GM19455 (cell line): Measurements from ENCODE around the gene M1AP.
"Not testable (repeated sequence)": the region's sequence is repeated elsewhere in the genome, so short reads cannot be mapped to it uniquely, and the experiment has no call there.

Experiments used
- ATAC-seq: cut with Tn5 transposase; IDR thresholded peaks from one replicate; pipeline ENCODE4 v1.9.1; 2021; ENCODE audit not compliant: unreplicated experiment

The M1AP gene

DNA sequence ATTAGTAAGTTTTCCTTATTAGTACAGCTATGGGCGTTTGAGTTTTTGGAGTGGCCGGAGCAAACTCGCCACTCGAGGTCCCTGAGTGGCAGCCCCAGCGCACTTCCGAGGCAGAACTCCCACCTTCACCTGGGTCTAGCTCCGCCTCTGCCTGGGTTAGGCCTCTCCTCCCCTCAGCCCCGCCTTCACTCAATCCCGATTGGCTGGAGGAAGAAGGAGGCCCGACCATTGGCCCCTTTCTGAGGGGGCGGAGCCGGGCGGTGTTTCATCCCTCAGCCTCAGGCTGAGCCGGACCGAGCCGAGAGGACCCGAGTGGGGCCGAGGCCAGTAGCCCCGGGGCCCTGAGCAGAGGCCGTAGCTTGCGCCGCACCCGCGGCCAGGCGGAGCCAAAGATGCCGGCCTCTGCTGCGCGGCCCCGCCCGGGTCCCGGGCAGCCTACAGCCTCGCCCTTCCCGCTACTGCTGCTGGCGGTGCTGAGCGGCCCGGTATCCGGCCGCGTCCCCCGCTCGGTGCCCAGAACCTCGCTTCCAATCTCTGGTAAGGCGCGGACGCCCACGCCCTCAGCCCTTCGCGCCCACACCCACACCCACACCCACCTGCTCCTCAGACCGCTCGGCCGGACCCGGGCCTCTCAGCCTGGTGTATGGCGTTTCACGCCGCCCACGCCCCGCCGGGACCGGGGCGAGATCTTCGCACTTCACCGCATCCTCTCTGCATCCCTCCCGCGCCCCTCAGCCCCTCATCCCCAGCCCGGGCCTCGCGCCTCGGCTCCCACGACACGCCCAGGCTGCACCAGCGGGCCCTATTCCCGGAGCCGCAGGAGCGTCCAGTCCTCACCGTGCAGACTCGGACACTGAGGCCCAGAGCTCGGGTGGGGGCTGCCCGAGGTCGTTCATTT lies 6.1 kb upstream of the M1AP start, which contains the start of gene SEMA4F:
SEMA4F (plus strand) TSS at position 263 of the 898 bp plus-strand sequence; CDS start at position 393, 130 bp downstream.
- ATAC-seq = peak; percentile 99

GRCh38 chr2:74653589-74653984 lies 5.5 kb upstream of the M1AP start:
- ATAC-seq = peak; percentile 27

- no peak for ATAC-seq
Measured at GRCh38 chr2:74646834-74647482, 1.2 kb downstream of the M1AP start.

DNA sequence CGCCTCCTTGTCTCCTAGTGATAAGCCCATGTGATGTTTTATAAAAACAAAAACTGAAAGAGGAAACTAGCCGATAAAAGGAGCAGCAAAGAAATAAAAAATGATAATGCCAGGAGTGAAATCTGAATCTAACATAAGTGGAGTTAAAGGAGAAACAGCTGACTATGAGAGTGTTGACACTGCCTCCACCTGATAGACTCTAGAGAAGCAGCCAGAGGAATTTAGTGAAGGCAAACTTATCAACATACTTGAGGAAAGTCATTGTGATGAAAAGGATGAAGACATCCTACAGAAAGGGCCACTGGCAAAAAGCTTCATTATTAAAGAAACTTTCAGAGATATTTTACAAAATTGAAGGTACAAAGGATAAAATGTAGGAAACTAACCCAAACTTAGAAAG lies 1.9 kb downstream of the M1AP start:
- no peak for ATAC-seq

DNA sequence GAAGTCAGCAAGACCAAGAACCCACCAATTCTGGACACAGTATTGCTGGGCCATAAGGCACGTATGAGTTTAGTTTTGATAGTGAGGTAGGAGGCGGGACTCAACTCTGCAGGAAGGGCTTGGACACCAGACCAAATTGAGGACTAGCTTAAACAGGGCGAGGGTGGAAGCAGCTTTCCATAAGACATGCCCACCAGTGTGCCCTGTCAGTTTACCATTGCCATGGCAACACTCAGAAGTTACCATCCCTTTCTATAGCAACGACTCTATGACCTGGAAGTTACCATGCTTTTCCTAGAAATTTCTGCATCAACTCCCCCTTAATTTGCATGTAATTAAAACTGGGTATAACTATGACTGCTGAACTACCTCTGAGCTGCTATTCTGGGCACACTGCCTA lies 2.8 kb downstream of the M1AP start:
- ATAC-seq = no peak

- ATAC-seq = no peak
Measured at GRCh38 chr2:74639550-74639949, 8.6 kb downstream of the M1AP start.

- no peak for ATAC-seq
Measured at GRCh38 chr2:74632939-74633312, 15.2 kb downstream of the M1AP start.

GRCh38 chr2:74632209-74632938 lies 15.8 kb downstream of the M1AP start:
- no peak for ATAC-seq

- ATAC-seq = not testable (repeated sequence)
Measured at GRCh38 chr2:74630454-74630853, 17.7 kb downstream of the M1AP start.

- no peak for ATAC-seq
Measured at GRCh38 chr2:74628538-74629105, 19.5 kb downstream of the M1AP start.

GRCh38 chr2:74625658-74626425 lies 22.3 kb downstream of the M1AP start:
- ATAC-seq = no peak

GRCh38 chr2:74620671-74621070 lies 27.5 kb downstream of the M1AP start:
- ATAC-seq = no peak

DNA sequence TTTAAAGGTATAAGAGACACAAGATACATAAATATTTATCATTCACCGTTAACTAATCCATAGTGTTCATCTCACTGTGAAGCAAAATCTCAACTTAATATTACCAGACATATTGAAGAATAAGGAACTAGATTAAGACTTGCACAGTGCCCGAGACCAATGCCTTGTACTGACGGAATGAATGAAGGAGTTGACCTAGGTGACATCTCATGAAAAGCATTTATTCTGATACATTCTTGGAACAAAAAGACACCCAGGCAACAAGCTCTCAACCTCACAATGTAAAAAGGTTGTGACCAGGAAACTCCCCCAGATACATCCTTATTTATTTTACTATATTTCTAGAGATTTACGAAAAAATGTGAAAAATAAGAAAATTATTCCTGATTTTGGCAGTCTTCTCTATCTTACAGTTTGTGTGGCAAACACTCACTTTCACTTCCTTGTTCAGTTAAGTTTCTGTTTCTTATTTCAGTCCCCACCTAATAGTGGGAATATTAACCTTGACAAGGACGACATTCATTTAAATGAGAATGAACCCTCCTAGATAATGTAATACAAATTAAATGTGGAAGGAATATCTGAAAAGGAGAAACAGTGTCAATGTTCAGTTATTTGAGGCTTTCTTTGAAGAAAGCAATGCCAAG lies 28.4 kb downstream of the M1AP start:
- no peak for ATAC-seq

DNA sequence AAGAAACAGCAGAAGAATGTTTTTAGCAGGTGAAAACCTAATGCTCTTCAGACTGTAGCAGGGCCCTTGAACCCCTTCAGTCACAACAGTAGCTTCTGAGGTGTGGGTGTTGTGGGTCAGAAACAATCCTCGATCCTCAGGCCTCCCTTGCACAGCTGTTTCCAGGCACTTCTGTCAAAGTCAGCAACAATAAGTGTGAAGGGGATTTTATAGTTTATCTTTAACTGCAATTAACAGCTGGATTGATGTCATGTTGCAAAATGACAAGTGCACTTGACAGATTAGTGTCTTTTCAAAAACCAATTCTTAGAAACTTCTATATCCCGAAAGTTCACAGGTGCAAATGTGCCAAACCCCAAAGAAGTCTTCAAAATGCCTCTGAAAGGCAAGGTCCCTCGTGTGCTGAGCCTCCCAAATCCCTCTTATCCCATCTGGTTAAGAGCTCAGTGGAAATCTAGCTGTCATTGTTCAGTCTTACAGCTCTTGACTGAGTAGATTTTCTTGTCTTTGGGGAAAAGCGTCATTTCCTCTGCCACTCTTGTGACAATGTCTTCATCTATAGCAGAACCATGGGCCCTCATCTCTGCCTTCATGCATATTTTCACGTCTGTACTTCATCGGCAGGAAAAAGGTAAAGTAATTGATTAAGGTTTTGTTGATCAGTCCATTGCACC lies 29.6 kb downstream of the M1AP start:
- no peak for ATAC-seq

DNA sequence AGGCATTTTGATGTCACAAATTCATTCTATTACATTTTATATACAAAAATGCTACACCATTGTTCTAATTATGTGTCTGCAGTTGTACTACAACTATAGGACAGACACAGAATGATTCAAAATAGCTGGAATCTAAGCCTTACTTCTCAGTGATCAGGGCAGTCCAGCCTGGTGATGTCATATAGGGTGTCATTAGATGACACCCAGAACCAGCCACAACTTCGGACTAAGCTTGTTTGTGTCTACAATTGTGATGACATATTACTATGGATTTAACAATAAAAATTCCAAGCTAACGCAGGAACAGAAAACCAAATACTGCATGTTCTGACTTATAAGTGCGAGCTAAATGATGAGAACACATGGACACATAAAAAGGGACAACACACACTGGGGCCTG lies 31.0 kb downstream of the M1AP start:
- no peak for ATAC-seq

GRCh38 chr2:74606927-74607326 lies 41.2 kb downstream of the M1AP start:
- ATAC-seq = no peak

DNA sequence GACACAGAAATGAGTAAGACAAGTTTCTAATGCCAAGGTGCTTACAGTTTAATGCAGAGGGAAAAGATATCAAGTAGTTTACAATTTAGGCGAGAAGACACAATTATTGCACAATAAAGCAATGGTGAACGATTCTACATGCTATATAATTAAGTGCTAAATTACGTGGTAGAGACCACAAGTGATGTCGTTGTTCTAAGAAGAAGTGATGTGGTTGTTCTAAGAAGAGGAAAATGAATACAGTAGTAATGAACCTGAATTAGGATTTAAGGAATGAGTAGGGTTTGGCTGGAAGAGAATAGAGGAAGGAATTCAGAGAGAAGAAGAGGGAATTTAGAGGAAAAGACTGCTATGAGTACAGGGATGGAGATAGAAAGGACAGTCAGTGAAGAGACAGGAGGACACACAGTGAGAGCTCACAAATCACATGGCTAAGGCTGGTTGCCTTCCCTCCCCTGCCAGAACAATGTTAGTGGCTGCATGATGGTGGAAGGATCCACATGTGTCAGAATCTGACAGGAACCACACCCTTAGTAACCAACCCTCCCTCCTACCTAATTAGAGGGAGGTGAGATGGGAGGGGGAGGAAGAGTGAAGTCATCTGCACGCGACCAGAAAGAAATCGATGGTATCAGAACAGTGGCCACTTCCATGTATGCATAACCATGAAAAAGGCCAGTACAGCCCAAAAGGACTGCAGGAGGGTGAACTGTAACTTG lies 44.7 kb downstream of the M1AP start:
- ATAC-seq = no peak

- no peak for ATAC-seq
Measured at GRCh38 chr2:74602586-74603281, 45.4 kb downstream of the M1AP start.
